Islet of Langerhans (tissue), 1 donor: ENCODE measurements around the gene NOTCH2.

Experiments
- FAIRE-seq: peaks from one replicate; lab custom pipeline; 2011; peaks lifted over from hg19 to GRCh38; lab: Jason Lieb, UNC

NOTCH2 gene

GRCh38 chr1:119873135-119874015 is 196.1 kb downstream of the NOTCH2 start:
- no peak for FAIRE-seq

- FAIRE-seq = no peak
These were observed 197.6 kb downstream of the NOTCH2 start for GRCh38 chr1:119871881-119872280.

GRCh38 chr1:119870917-119871596 is 198.4 kb downstream of the NOTCH2 start:
- no peak for FAIRE-seq

GRCh38 chr1:119869995-119870394 is 199.5 kb downstream of the NOTCH2 start:
- FAIRE-seq = no peak

- FAIRE-seq = no peak
These were observed 201.3 kb downstream of the NOTCH2 start for GRCh38 chr1:119868176-119868575.

- FAIRE-seq = no peak
These were observed 203.0 kb downstream of the NOTCH2 start for GRCh38 chr1:119866451-119866850.

GRCh38 chr1:119865627-119866026 is 203.8 kb downstream of the NOTCH2 start:
- no peak for FAIRE-seq

- no peak for FAIRE-seq
These were observed 207.2 kb downstream of the NOTCH2 start for GRCh38 chr1:119862276-119862675.
